Neural progenitor cell (in vitro differentiated cells): ENCODE measurements around the gene MED9. TPM values are rescaled to one million over a fixed set of nuclear protein-coding genes. Genes with fewer than 3 reads are reported as not detected.

Experiments used
- DNase-seq: peaks from one replicate; pipeline ENCODE4 v3.0.0-alpha.2; 2016; ENCODE audit warnings: low spot score
- H2AFZ ChIP-seq: fragments of 200-600 bp; sonication (generic); replicated peaks from 2 replicates; pipeline ENCODE4 v1.6.1; 2016; ENCODE audit warnings: antibody characterized with exemption
- H3F3A ChIP-seq: fragments of 200-600 bp; sonication (generic); 2 replicates; pipeline ENCODE4 v1.6.1; 2016; ENCODE audit warnings: antibody characterized with exemption, low read depth
- H3K27ac ChIP-seq: fragments of 200-600 bp; sonication (generic); 2 replicates; pipeline ENCODE4 v1.5.1; 2016; ENCODE audit warnings: mild to moderate bottlenecking
- H3K27me3 ChIP-seq: fragments of 200-600 bp; sonication (generic); 2 replicates; pipeline ENCODE4 v1.6.1; 2016; ENCODE audit warnings: mild to moderate bottlenecking, moderate library complexity
- H3K36me3 ChIP-seq: fragments of 200-600 bp; sonication (generic); 2 replicates; pipeline ENCODE4 v1.5.1; 2016
- H3K4me1 ChIP-seq: fragments of 200-600 bp; sonication (generic); 2 replicates; pipeline ENCODE4 v1.6.1; 2016; ENCODE audit warnings: mixed run types
- H3K4me2 ChIP-seq: fragments of 200-600 bp; sonication (generic); 2 replicates; pipeline ENCODE4 v1.6.1; 2016
- H3K4me3 ChIP-seq: fragments of 200-600 bp; sonication (generic); 2 replicates; pipeline ENCODE4 v1.5.1; 2016
- H3K79me2 ChIP-seq: fragments of 200-600 bp; sonication (generic); 2 replicates; pipeline ENCODE4 v1.6.1; 2016; ENCODE audit warnings: low read depth
- H3K9ac ChIP-seq: fragments of 200-600 bp; sonication (generic); 2 replicates; pipeline ENCODE4 v1.6.1; 2016
- H3K9me3 ChIP-seq: fragments of 200-600 bp; sonication (generic); 2 replicates; pipeline ENCODE4 v1.5.1; 2016; ENCODE audit warnings: low read depth
- H4K20me1 ChIP-seq: fragments of 200-600 bp; sonication (generic); 2 replicates; pipeline ENCODE4 v1.6.1; 2016; ENCODE audit warnings: low read depth
- H3K27ac Mint-ChIP-seq: 3 replicates; pipeline ENCODE4 v1.8.0; 2021; ENCODE audit warnings: mixed read lengths
- H3K27me3 Mint-ChIP-seq: 2 replicates; pipeline ENCODE4 v1.8.0; 2022; ENCODE audit warnings: low read depth, mild to moderate bottlenecking, inconsistent platforms, moderate library complexity, mixed read lengths; ENCODE audit not compliant: insufficient read depth
- H3K36me3 Mint-ChIP-seq: 3 replicates; pipeline ENCODE4 v1.8.0; 2021; ENCODE audit warnings: mixed read lengths
- H3K4me1 Mint-ChIP-seq: 3 replicates; pipeline ENCODE4 v1.8.0; 2021; ENCODE audit warnings: mixed read lengths
- H3K4me3 Mint-ChIP-seq: 3 replicates; pipeline ENCODE4 v1.8.0; 2021; ENCODE audit warnings: mild to moderate bottlenecking, moderate library complexity, mixed read lengths
- H3K9me3 Mint-ChIP-seq: 3 replicates; pipeline ENCODE4 v1.8.0; 2020; ENCODE audit warnings: mixed read lengths
- EZH2 ChIP-seq: fragments of 200-600 bp; sonication (generic); IDR thresholded peaks from 2 replicates; pipeline ENCODE4 v1.6.1; 2017; ENCODE audit warnings: antibody characterized with exemption, mild to moderate bottlenecking, moderate library complexity
- EZH2phosphoT487 ChIP-seq: fragments of 200-600 bp; sonication (generic); IDR thresholded peaks from 2 replicates; pipeline ENCODE4 v1.6.1; 2017; ENCODE audit warnings: antibody characterized with exemption
- total RNA-seq: library from RNA; depleted of rRNA; stranded (reverse); fragments of >200 nt; gene quantifications from 2 replicates; pipeline ENCODE4 v1.2.3, GENCODE V29; 2015; ENCODE audit warnings: low replicate concordance
- TF ChIP-seq, protein P1 (sequence below): fragments of 200-600 bp; sonication (generic); IDR thresholded peaks from 2 replicates; pipeline ENCODE4 v1.5.1; 2017; ENCODE audit warnings: antibody characterized with exemption, mild to moderate bottlenecking

The MED9 gene
- total RNA-seq, 1 donor from 2014 or later, result 15.7 TPM

- H3K79me2 ChIP-seq, result no peaks in the 10 kb centered on the region
- no peak overlapping the region for H3K4me2 ChIP-seq
- Mint-ChIP-seq H3K4me3 (peak overlapping the region; percentile 48), H3K27ac (no peak overlapping the region), H3K9me3 (no peaks in the 10 kb centered on the region), H3K36me3 (no peaks in the 10 kb centered on the region), H3K4me1 (peaks cover 20% of the 10 kb centered on the region), H3K27me3 (no peaks in the 10 kb centered on the region)
- no peak for DNase-seq
- no peak for TF ChIP-seq EZH2
- TF ChIP-seq, protein P1, sequence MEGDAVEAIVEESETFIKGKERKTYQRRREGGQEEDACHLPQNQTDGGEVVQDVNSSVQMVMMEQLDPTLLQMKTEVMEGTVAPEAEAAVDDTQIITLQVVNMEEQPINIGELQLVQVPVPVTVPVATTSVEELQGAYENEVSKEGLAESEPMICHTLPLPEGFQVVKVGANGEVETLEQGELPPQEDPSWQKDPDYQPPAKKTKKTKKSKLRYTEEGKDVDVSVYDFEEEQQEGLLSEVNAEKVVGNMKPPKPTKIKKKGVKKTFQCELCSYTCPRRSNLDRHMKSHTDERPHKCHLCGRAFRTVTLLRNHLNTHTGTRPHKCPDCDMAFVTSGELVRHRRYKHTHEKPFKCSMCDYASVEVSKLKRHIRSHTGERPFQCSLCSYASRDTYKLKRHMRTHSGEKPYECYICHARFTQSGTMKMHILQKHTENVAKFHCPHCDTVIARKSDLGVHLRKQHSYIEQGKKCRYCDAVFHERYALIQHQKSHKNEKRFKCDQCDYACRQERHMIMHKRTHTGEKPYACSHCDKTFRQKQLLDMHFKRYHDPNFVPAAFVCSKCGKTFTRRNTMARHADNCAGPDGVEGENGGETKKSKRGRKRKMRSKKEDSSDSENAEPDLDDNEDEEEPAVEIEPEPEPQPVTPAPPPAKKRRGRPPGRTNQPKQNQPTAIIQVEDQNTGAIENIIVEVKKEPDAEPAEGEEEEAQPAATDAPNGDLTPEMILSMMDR, result no peak
- no peak for TF ChIP-seq EZH2phosphoT487
- no peaks in the 10 kb centered on the region for H3K36me3 ChIP-seq
- H4K20me1 ChIP-seq, result no peaks in the 10 kb centered on the region
- H3F3A ChIP-seq, result no peaks in the 10 kb centered on the region
- no peak overlapping the region for H3K4me3 ChIP-seq
- no peak overlapping the region for H3K9ac ChIP-seq
- H2AFZ ChIP-seq, result no peak overlapping the region
- no peaks in the 10 kb centered on the region for H3K9me3 ChIP-seq
- no peak overlapping the region for H3K27ac ChIP-seq
- H3K27me3 ChIP-seq, result no peaks in the 10 kb centered on the region
- H3K4me1 ChIP-seq, result peaks cover 5% of the 10 kb centered on the region
Measured at GRCh38 chr17:17504341-17505140, 27.7 kb downstream of the MED9 start.

GRCh38 chr17:17505151-17505550, 28.4 kb downstream of the MED9 start:
- H3K36me3 Mint-ChIP-seq, result no peaks in the 10 kb centered on the region
- Histone ChIP-seq H2AFZ (no peak overlapping the region), H3K9ac (no peak overlapping the region), H3K79me2 (no peaks in the 10 kb centered on the region), H3K27me3 (no peaks in the 10 kb centered on the region), H4K20me1 (no peaks in the 10 kb centered on the region), H3F3A (no peaks in the 10 kb centered on the region), H3K4me2 (no peak overlapping the region), H3K9me3 (no peaks in the 10 kb centered on the region), H3K27ac (no peak overlapping the region), H3K4me1 (peaks cover 5% of the 10 kb centered on the region), H3K36me3 (no peaks in the 10 kb centered on the region), H3K4me3 (no peak overlapping the region)
- H3K4me1 Mint-ChIP-seq, result peaks cover 24% of the 10 kb centered on the region
- H3K4me3 Mint-ChIP-seq, result peak overlapping the region; percentile 48
- no peak for TF ChIP-seq EZH2phosphoT487
- no peak for TF ChIP-seq EZH2
- TF ChIP-seq, protein P1, result no peak
- H3K27me3 Mint-ChIP-seq, result no peaks in the 10 kb centered on the region
- H3K9me3 Mint-ChIP-seq, result no peaks in the 10 kb centered on the region
- DNase-seq, result no peak
- H3K27ac Mint-ChIP-seq, result no peak overlapping the region

GRCh38 chr17:17505610-17506171, 28.9 kb downstream of the MED9 start:
- Histone ChIP-seq H3K36me3 (no peaks in the 10 kb centered on the region), H3F3A (no peaks in the 10 kb centered on the region), H3K79me2 (no peaks in the 10 kb centered on the region), H3K4me2 (no peak overlapping the region), H3K9ac (no peak overlapping the region), H3K9me3 (no peaks in the 10 kb centered on the region), H3K27me3 (no peaks in the 10 kb centered on the region), H4K20me1 (no peaks in the 10 kb centered on the region), H2AFZ (no peak overlapping the region), H3K4me3 (no peak overlapping the region), H3K27ac (no peak overlapping the region), H3K4me1 (peaks cover 5% of the 10 kb centered on the region)
- Mint-ChIP-seq H3K4me3 (no peak overlapping the region), H3K9me3 (no peaks in the 10 kb centered on the region), H3K36me3 (no peaks in the 10 kb centered on the region), H3K4me1 (peaks cover 24% of the 10 kb centered on the region), H3K27ac (no peak overlapping the region), H3K27me3 (no peaks in the 10 kb centered on the region)
- no peak for TF ChIP-seq EZH2
- TF ChIP-seq, protein P1, result no peak
- no peak for TF ChIP-seq EZH2phosphoT487
- DNase-seq, result peak; percentile 31
